IMR-90 (cell line): ENCODE measurements around the gene PITPNM1. TPM values are rescaled to one million over a fixed set of nuclear protein-coding genes. Genes with fewer than 3 reads are reported as not detected.

ENCODE experiments used
- ATAC-seq: fragments of 200-7000 bp; cut with Tn5 transposase; 2 replicates; pipeline ENCODE4 v1.9.1; 2020; ENCODE audit warnings: low read depth, mild to moderate bottlenecking, moderate library complexity
- BruUV-seq: library from RNA; stranded (reverse); fragments of 400-500 nt; replicated peaks from 2 replicates; lab custom pipeline; 2021; lab: Mats Ljungman, UMichigan
- CTCF ChIA-PET: fragments of 300-600 bp; formaldehyde crosslinking; extraction: SDS; loops from one replicate; lab custom pipeline; 2021; ENCODE audit warnings: antibody characterized with exemption; lab: Yijun Ruan, JAX
- POLR2A ChIA-PET: fragments of 300-600 bp; sonication (Branson Sonifier 250); formaldehyde crosslinking; loops from one replicate; lab custom pipeline; 2022; ENCODE audit warnings: antibody characterized with exemption; ENCODE audit not compliant: unreplicated experiment; lab: Charles Lee
- DNase-seq: peaks from one replicate; pipeline ENCODE4 v3.0.0; 2013
- H2AFZ ChIP-seq: replicated peaks from 2 replicates; pipeline ENCODE3; 2013; ENCODE audit warnings: low read length, mild to moderate bottlenecking; ENCODE audit not compliant: poor library complexity
- H2AK5ac ChIP-seq: 2 replicates; pipeline ENCODE4 v1.6.1; 2013; ENCODE audit warnings: low read depth, low read length, inconsistent platforms
- H2AK9ac ChIP-seq: replicated peaks from 2 replicates; pipeline ENCODE3; 2013; ENCODE audit warnings: mild to moderate bottlenecking, low read depth, low read length, moderate library complexity; ENCODE audit not compliant: poor library complexity
- H2BK120ac ChIP-seq: 2 replicates; pipeline ENCODE4 v1.6.1; 2013; ENCODE audit warnings: low read depth, low read length, inconsistent platforms
- H2BK15ac ChIP-seq: 3 replicates; pipeline ENCODE4 v1.6.1; 2013; ENCODE audit warnings: low read depth, low read length, inconsistent platforms
- H2BK20ac ChIP-seq: 2 replicates; pipeline ENCODE4 v1.6.1; 2013; ENCODE audit warnings: low read depth, mild to moderate bottlenecking, inconsistent platforms, low read length, moderate library complexity
- H2BK5ac ChIP-seq: 2 replicates; pipeline ENCODE4 v1.6.1; 2013; ENCODE audit warnings: mild to moderate bottlenecking, low read depth, low read length, inconsistent platforms; ENCODE audit not compliant: poor library complexity, severe bottlenecking
- H3K14ac ChIP-seq: replicated peaks from 2 replicates; pipeline ENCODE4 v1.6.1; 2013; ENCODE audit warnings: low read depth, low read length, inconsistent platforms
- H3K18ac ChIP-seq: 2 replicates; pipeline ENCODE4 v1.6.1; 2013; ENCODE audit warnings: low read depth, low read length, control low read depth
- H3K23ac ChIP-seq: 2 replicates; pipeline ENCODE4 v1.6.1; 2013; ENCODE audit warnings: low read depth, low read length, inconsistent platforms
- H3K27ac ChIP-seq: 2 replicates; pipeline ENCODE4 v1.5.1; 2013; ENCODE audit warnings: mild to moderate bottlenecking, control low read depth, low read length; ENCODE audit not compliant: insufficient read depth
- H3K27me3 ChIP-seq: 2 replicates; pipeline ENCODE4 v1.6.1; 2013; ENCODE audit warnings: low read length; ENCODE audit not compliant: control insufficient read depth, insufficient read depth
- H3K36me3 ChIP-seq: 2 replicates; pipeline ENCODE4 v1.6.1; 2013; ENCODE audit warnings: low read length, mixed read lengths; ENCODE audit not compliant: control insufficient read depth, insufficient read depth
- H3K4ac ChIP-seq: 2 replicates; pipeline ENCODE4 v1.6.1; 2013; ENCODE audit warnings: low read depth, low read length, inconsistent platforms
- H3K4me1 ChIP-seq: 2 replicates; pipeline ENCODE4 v1.6.1; 2013; ENCODE audit warnings: low read length, mixed read lengths; ENCODE audit not compliant: control insufficient read depth, insufficient read depth
- H3K4me2 ChIP-seq: 2 replicates; pipeline ENCODE4 v1.6.1; 2013; ENCODE audit warnings: low read depth, mild to moderate bottlenecking, control low read depth, low read length, moderate library complexity
- H3K4me3 ChIP-seq: 2 replicates; pipeline ENCODE4 v1.5.1; 2013; ENCODE audit warnings: low read depth, mild to moderate bottlenecking, control low read depth, low read length, moderate library complexity; ENCODE audit not compliant: insufficient read depth
- H3K56ac ChIP-seq: 2 replicates; pipeline ENCODE4 v1.6.1; 2013; ENCODE audit warnings: low read length, inconsistent platforms; ENCODE audit not compliant: insufficient read depth; ENCODE audit errors: extremely low read depth
- H3K79me1 ChIP-seq, 2 experiments: 2 replicates each; pipeline ENCODE4 v1.6.1; 2013; ENCODE audit warnings: low read length in 2 of 2, inconsistent platforms in 1 of 2, low read depth in 1 of 2
- H3K9ac ChIP-seq: 2 replicates; pipeline ENCODE4 v1.6.1; 2013; ENCODE audit warnings: low read depth, low read length, control low read depth
- H3K9me1 ChIP-seq: 2 replicates; pipeline ENCODE4 v1.6.1; 2013; ENCODE audit warnings: low read length, inconsistent platforms; ENCODE audit not compliant: insufficient read depth
- H3K9me3 ChIP-seq: 2 replicates; pipeline ENCODE4 v1.6.1; 2013; ENCODE audit warnings: low read length; ENCODE audit not compliant: control insufficient read depth, insufficient read depth
- H4K20me1 ChIP-seq: 2 replicates; pipeline ENCODE4 v1.6.1; 2013; ENCODE audit warnings: low read length, inconsistent platforms; ENCODE audit not compliant: insufficient read depth
- H4K5ac ChIP-seq: 2 replicates; pipeline ENCODE4 v1.6.1; 2013; ENCODE audit warnings: mild to moderate bottlenecking, low read depth, low read length, control low read depth
- H4K8ac ChIP-seq, 2 experiments: 2 replicates each; pipeline ENCODE4 v1.6.1; 2013; ENCODE audit warnings: low read depth in 2 of 2, low read length in 2 of 2, control low read depth in 1 of 2, inconsistent platforms in 1 of 2
- H4K91ac ChIP-seq: 2 replicates; pipeline ENCODE4 v1.6.1; 2013; ENCODE audit warnings: low read depth, low read length, inconsistent platforms; ENCODE audit not compliant: insufficient read depth
- CEBPB ChIP-seq: IDR thresholded peaks from 2 replicates; pipeline ENCODE4 v1.6.1; 2012; ENCODE audit warnings: low read depth, low read length, improper control_type of control experiment
- ELK1 ChIP-seq: fragments of 150-350 bp; IDR thresholded peaks from 2 replicates; pipeline ENCODE4 v1.6.1; 2016; ENCODE audit warnings: low read depth, mild to moderate bottlenecking, low read length, moderate library complexity, borderline replicate concordance
- MXI1 ChIP-seq: IDR thresholded peaks from 2 replicates; pipeline ENCODE4 v1.6.1; 2012; ENCODE audit warnings: low read depth, mild to moderate bottlenecking, low read length, moderate library complexity, borderline replicate concordance
- NFE2L2 ChIP-seq: fragments of 150-350 bp; IDR thresholded peaks from 2 replicates; pipeline ENCODE4 v1.6.1; 2016; ENCODE audit warnings: low read depth, mild to moderate bottlenecking, low read length
- RFX5 ChIP-seq: IDR thresholded peaks from 2 replicates; pipeline ENCODE4 v1.8.0; 2012; ENCODE audit warnings: low read depth, mild to moderate bottlenecking, low read length, moderate library complexity
- WGBS, 2 experiments: methylation state at CpG; one replicate each; pipeline versions ENCODE4 v1.1.5 to v1.1.7; 2013; ENCODE audit warnings: missing lambda C conversion rate in 2 of 2; ENCODE audit not compliant: insufficient read length in 1 of 2; ENCODE audit errors: extremely low coverage in 2 of 2; 5-methylcytosine and 5-hydroxymethylcytosine counted together
- dilution Hi-C: fragments of 300-500 bp; cut with HindIII; formaldehyde crosslinking; loops from one replicate; pipeline ENCODE4 v1.14.3; 2018; ENCODE audit warnings: low sequenced_read_pairs; ENCODE audit not compliant: unreplicated experiment
- in situ Hi-C: fragments of 300-500 bp; cut with MboI; formaldehyde crosslinking; loops from 3 replicates; pipeline ENCODE4 v1.14.3; 2019; ENCODE audit warnings: low sequenced_read_pairs, inconsistent platforms, mixed read lengths
- intact Hi-C: fragments of 100-400 bp; cut with micrococcal nuclease; formaldehyde crosslinking; loops from 2 replicates; pipeline ENCODE4 v1.10.0; 2022
- polyA plus RNA-seq, 3 experiments: library from polyadenylated mRNA; depleted of rRNA; stranded (reverse); fragments of >200 nt; gene quantifications; 2 replicates each; pipeline ENCODE4 v1.2.3, GENCODE V29; 2012; ENCODE audit warnings: low replicate concordance in 1 of 3
- total RNA-seq: library from RNA; depleted of rRNA; stranded (reverse); fragments of >200 nt; gene quantifications from 2 replicates; pipeline ENCODE4 v1.2.3, GENCODE V29; 2012

The PITPNM1 gene
- total and polyA plus RNA-seq, 2 of the 4 experiments (the other 2 are of a cell fraction) = 5.0 to 15.4 TPM

DNA sequence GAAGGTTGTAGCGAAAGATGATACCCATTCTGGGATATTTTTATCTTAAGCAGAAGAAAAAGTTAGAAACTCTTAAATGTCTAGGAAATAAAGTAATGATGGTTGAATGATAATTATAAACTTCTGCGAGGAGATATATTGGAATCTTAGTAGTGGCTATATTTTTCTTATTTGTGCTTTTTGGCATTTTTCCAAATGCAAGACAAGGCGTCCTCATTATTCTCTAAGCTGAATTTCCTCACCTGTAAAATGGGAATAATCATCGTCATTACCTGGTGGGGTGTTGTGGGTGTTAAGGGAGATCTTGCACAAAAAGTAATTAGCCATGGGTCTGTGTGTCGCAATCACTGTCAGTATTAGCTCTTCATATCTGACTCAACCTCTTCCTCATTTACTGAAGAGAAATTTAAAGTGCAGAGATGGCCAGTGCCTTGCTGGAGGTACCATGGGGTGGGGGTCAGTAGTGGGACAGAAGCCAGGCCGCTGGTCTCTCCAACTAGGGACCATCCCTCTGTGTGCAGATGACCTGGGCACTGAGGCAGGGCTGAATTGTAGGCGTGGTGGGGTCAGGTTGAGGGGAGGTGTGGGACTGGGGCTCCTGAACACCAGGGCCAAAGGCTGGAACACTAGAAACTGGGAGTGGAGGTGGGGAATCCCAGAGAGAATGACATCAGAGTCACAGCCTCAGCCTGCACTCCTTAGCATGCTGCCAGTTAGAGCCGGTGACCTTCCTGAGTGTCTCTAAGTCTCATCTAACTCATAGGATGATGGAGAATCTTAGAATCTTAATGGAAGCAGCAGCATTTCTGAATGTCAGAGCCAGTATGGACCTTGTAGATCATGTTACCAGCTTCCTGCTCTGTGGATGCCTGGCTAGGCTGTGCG lies 4.1 kb downstream of the PITPNM1 start:
- dilution Hi-C loops (no loop called here), in situ Hi-C loops (no loop called here), intact Hi-C loops (no loop called here)
- no peak overlapping the region for H3K27ac ChIP-seq
- no peak overlapping the region for H3K23ac ChIP-seq
- H3K4me3 ChIP-seq = no peak overlapping the region
- peaks cover 4 to 33% of the 10 kb centered on the region in 2 experiments; a peak in 3 of 4 replicates for H3K79me1 ChIP-seq
- no peak overlapping the region for H3K56ac ChIP-seq
- no peaks in the 10 kb centered on the region for H3K27me3 ChIP-seq
- POLR2A ChIA-PET = no interaction called here
- WGBS, 2 experiments = 100% methylated on average over 1 of the region's 9 CpGs
- BruUV-seq = no TSS peak
- TF ChIP-seq NFE2L2 (no peak), RFX5 (no peak), MXI1 (no peak), ELK1 (no peak), CEBPB (peak; percentile 96)
- no peak overlapping the region for H3K18ac ChIP-seq
- H2AFZ ChIP-seq = peak overlapping the region; percentile 56
- H3K4me2 ChIP-seq = no peak overlapping the region
- peaks cover 4% of the 10 kb centered on the region for H3K9me1 ChIP-seq
- no peaks in the 10 kb centered on the region for H4K20me1 ChIP-seq
- H2AK9ac ChIP-seq = no peak overlapping the region
- no peak overlapping the region for H3K14ac ChIP-seq
- H3K4me1 ChIP-seq = peaks cover 10% of the 10 kb centered on the region
- no peak overlapping the region for H2BK5ac ChIP-seq
- no peak overlapping the region for H2BK120ac ChIP-seq
- H4K91ac ChIP-seq = no peak overlapping the region
- no peak overlapping the region for H2AK5ac ChIP-seq
- ATAC-seq = no peak
- CTCF ChIA-PET = no interaction called here
- no peak for DNase-seq
- peaks cover 19% of the 10 kb centered on the region for H3K36me3 ChIP-seq
- no peak overlapping the region for H3K9ac ChIP-seq
- no peak overlapping the region for H2BK20ac ChIP-seq
- no peak overlapping the region for H4K5ac ChIP-seq
- H3K9me3 ChIP-seq = no peaks in the 10 kb centered on the region
- no peak overlapping the region for H4K8ac ChIP-seq
- no peak overlapping the region for H2BK15ac ChIP-seq
- no peak overlapping the region for H3K4ac ChIP-seq
